ENCODE measurements around the gene CACNA1C.

The CACNA1C gene

DNA sequence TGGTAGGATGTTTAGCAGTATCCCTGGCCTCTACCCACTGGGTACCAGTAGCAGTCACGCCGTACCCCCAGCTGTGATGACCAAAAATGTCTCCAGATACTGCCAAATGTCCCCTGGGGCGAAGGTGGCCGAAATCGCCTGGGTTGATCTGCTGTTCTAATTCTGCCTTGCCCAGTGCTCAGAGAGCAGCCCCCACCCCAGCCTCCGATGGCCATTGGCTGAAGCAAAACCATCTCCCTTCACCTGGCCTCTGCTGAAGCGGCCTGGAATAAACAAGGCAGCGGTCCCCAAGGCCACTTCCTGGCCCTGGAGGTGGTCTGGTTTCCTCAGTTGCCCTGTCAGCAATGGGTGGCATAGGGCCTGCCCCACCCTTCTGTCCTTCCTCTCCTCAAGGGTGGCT lies 298.4 kb downstream of the CACNA1C start:
- DNase-seq: no peak

DNA sequence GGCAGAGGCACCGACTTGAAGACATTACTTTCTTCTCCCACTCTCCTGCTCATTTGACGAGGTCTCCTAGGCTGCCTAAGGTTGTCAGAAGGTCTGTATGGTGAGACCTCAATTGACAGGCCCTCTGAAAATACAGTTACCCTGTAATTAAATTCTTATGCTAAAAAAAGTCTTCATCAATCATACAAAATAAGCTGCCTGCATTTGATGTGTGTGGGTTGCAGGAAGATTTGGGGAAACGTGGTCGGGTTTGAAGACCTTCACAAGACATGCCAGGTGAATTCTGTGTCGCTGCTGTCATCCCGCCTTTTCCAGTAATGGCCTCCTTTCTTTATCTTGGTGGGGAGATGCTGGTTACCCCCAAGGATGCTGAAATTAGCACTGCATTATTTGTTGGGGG lies 299.4 kb downstream of the CACNA1C start:
- DNase-seq: no peak

DNA sequence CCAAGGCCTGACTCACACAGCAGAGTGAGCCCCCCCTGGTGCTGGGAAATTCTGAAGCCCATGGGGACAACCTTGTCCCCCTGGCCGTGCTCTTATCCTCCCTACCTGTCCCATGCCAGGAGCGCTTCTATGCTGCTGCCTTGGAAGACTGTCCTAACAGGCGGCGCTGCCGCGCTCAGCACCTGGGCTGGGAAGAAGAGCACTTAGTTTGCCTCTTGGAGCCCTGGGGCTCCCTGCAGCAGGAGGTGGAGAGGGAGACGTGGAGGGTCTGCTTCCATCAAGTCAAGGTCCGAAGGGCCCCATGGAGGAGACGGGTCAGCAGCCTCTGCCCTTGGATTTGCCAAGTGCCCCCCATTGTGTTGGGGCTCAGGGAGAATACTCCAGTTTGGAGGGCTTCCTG lies 300.5 kb downstream of the CACNA1C start:
- no peak for DNase-seq

DNA sequence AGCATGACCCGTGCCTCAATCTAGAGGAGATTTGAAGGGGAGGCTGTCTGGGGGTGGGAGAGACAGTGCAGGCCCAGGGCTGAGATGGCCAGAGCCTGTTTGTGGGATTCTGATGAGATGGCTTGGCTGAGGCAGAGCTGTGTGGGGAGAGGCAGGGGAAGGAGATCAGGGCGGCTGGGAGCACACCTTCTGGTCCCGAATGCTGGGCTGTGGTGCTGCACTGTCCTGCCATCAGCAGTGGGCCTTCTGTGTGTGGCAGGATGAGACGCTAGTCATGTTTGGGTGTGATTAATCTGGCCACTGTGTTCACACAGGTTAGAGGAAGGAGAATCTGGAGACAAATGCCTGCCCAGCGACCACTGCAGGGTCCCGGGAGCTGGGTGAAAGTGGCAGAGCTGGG lies 300.9 kb downstream of the CACNA1C start:
- DNase-seq: no peak

DNA sequence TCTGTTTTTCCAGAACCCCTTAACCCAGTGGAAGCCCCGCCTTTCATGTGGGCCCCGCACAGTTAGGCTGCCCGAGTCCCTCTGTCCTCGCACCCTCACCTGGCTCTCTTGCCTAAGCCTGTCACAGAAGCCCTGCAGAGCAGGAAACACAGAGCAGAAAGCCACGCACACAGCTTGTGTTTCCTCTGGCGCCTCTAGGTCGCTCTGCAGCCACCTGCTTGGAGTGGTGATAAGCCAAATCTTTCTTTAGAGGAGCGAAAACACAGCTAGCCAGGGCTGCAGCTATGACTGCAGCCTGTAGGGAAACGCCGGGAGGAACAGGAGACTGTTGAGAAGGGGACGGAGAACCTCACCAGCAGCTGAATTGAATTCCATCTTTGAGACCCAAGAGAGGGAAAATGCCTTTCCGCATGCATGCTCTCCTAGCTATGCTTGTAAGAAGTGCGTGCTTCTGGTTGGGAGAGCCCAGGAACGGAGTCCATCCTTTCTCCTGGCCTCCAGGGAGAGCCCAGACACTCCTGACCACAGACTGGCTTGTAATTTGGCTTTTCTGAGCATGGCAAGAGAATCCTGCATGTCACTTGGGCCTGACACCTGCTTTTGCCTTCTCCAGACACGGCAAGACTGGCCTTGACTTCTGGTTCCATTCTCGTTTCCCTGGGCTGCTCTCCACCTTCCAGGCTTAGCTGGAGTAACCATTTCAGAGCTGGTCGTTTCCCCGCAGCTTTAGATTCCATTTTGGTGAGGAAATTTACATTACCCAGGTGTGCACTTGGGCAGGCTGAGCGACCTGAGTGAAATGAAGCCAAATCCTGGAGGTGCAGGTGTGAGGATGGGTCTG lies 301.6 kb downstream of the CACNA1C start:
- no peak for DNase-seq

DNA sequence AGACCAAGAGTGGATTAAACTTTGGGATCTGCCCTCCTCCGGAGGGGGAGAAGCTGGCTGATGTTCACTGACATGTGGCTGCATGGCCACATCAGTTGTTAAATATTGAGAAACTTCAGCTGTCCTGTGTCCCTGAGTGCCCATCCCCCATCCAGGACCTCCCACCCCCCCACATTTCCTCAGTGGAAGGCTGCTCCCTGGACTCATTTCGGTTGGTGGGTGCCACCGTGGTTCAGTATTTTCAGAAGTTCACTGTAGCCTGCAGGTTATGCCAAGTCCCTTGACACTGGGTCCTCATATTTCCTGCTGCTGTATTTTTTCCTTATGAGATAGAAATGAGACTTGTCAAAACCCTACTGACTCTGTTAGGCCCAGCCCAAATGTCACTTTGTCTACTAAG lies 302.4 kb downstream of the CACNA1C start:
- DNase-seq: no peak

DNA sequence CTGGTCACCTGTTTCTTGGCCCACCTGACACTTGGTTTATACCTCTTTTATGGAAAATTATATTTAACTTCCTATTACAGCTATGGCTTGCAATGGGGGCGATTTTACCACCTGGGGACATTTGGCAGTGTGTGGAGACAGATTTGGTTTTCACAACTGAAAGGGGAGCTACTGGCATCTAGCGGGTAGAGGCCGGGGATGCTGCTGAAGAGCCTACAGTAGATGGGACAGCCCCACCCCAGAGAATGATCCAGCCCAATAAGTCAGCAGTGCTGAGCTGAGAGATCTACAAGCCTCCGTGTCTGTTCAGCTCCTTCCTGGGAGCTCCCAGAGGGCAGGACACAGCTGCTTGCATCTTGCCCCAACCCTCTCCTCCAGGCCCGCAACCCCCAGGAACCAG lies 302.8 kb downstream of the CACNA1C start:
- DNase-seq: no peak

DNA sequence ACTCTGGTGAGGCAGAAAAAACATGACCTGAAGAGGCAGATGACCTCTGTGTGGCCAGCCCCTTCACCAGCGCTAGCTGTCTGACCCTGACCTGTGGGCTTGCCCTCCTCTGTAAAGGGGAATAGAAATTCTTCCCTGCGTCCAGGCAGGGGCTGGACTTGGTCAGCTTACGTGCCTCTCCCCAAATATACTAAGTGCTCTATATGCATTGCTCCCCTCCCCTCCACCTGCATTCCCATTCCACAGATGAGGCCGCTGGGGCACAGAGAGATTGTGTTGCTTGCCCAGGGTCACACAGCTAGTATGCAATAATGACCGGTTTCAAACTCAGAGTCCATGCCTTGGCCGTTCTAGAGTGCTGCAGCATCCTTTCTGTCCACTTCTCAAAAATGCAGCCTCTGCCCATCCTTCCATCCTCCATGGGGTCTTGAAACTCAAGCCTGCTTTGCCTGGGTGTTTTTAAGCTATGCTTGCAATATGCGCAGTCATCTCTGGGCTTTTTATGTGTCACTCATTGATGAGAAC lies 303.9 kb downstream of the CACNA1C start:
- no peak for DNase-seq

DNA sequence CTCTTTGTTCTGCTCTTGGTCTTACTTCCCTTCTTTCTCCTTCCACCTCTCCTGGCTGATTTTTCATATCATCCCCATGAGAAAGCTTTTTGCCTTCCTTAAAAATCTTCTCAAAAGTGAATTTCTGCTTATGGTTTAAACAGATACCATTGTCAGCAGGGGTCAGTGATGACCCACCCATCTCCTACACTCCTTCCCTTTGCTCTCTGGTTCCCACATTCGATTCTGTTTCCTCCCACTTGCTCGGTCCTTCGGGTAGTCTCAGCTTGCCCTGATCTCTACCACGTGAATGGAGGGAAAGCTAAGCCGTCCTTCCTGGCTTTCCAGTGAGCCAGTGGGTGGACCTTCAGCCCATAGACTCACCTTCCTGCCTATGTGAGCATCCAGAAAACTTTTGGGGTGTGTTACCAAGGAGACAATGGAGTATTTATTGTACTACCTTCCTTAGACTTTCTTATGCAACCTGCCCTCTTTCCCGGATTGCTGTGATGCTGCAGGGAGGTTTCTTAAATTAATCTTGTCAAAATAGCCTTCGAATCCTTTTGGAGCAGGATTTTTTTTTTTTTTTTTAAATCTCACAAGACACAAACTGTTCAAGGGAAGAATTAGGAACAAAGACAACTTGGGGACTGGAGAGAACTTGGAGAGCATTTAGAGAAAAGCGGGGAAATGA lies 306.3 kb downstream of the CACNA1C start:
- DNase-seq: no peak

DNA sequence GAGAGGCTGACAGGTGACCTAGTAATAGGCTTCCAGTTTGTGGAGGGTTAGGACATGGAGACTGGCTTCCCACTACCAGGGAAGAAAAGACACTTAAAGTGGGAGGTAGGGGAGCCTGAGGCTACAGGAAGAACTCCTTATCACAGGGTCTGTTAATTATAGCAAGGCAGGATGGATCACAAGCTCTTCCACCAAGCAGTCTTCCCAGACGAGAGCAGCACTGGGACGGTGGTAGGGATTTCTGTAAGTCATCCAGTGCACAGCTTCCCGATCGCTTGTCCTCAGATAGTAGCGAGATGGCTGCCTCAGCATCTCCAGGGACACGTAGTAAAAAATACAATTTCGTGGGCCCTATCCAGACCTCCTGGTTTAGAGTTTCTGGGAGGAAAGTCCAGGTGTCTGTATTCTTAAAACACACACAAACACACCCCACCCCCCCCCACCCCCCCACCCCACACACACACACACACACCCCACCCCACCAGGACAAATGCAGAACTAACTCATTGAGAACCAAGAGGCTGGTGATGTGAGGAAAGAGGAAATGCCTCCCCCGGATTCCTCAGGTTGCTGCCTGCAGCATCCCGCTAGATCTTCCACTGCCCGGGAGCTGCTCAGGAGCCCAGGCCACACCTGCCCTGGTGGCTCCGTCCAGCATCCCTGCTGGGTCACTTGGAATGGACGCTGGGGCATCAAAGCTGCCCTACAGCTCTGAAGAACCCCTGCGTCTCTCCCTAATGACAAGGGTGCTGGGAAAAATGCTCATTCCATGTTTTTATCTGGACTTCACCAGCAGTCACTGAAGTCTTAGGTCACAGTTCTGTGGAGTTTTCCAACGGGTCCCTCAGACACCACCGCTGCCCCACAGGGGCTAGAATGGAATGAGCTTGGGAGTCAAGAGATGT lies 307.2 kb downstream of the CACNA1C start:
- DNase-seq: no peak

DNA sequence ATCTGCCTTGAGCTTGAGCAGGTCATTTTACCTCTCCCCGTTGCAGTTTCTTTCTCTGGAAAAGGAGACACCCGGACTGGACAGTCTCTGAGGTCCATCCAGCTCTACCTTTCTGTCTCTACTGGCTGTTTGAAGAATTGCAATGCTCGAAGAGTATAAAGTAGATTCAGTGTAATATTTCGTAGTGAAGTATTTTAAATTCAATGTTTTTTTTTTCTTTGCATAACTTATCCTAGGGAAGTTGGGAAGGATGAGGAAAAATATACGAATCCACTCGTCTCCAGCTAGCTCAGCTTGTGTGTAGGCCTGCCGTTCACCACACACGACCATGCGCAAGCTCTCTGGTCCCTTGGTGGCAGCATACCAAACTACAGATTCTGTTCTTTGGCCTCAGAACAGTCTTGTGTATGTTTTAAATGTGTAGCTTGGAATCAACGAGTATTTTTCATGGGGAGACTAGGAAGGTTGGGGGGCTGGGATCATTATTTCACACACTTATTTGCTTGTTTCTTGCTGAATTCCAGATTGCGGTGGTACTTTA lies 307.9 kb downstream of the CACNA1C start:
- DNase-seq: no peak

DNA sequence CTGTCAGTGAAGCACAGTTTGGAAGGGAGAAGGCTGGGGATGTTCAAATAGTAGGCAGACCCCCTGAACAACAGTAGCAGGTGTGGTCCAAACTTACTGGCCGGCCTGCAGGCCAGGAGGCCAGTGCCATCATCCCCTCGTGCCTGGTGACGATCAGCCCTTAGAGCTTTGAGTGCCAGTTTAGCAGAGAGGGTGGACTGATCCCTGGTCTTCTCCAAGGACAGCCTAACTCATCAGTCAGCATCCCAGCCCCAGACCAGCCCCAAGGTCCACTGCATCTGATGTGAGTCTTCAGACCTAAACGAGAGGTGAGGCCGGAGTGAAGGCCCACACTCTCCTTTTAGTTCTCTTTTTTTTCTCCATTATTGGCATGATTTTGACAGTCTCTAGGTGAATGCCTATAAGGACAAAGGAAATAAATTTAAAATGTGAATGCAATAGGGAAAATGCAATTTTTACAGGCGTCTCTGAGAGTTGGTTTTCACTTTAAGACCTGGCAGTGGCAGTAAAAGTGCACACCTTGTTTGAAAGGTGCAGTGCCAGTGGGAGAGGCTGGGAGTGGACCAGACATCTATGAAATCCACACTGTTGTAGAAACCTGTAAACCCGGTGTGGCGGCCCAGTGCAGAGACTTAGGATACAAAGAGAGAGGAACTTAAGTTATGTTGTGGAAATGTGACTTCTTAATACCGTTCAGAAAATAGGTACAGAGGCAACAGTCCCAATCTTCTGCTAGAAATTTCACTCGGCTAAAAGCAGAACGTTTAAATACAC lies 311.2 kb downstream of the CACNA1C start:
- DNase-seq: no peak

DNA sequence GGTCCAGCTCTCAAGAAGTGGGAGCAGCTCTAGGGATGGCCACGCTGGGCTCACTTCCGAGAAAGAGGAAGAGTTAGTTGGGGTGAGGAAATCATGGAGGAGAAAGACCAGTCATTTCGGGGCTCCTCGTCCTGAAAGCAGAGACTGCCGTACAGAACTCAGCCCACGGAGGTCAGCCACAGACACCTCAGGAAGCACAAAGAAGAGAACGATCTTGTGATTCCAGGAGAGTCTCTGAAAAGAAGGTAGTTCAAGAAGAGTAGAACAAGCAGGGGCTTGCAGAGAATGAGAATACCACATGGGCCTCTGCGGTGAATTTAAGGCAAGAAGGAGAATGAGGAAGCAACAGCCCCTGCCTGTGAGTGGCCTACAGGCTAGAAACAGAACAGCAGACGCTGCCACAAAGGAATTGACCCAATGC lies 311.9 kb downstream of the CACNA1C start:
- no peak for DNase-seq

DNA sequence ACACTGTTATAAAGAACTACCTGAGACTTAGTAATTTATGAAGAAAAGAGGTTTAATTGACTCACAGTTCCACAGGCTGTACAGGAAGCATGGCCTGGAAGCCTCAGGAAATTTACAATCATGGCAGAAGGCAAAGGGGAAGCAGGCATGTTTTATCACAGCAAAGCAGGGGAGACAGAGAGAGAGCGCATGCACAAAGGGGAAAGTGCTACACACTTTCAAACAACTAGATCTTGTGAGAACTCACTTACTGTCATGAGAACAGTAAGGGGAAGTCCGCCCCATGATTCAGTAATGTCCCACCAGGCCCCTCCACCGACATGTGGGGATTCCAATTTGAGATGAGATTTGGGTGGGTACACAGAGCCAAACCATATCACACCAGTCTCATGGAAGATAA lies 313.9 kb downstream of the CACNA1C start:
- no peak for DNase-seq

DNA sequence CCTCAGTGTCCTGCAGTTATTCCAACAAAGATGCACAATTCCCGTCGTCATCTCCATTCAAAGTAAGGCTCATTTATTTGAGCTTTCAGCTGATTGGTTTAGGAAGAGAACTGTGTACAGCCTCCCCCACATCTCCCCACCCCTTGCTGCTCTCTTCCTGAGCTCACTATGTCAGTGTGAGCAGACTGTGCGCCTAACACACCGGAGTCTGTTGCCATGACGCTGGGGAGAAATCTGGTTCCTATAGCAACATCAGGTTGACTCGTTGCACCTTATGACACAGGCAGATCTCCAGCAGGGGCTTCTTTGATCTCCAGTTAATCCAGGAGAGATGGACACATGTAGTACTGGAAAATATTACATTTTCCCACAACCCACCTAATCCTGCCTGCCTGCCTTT lies 319.4 kb downstream of the CACNA1C start:
- DNase-seq: no peak

DNA sequence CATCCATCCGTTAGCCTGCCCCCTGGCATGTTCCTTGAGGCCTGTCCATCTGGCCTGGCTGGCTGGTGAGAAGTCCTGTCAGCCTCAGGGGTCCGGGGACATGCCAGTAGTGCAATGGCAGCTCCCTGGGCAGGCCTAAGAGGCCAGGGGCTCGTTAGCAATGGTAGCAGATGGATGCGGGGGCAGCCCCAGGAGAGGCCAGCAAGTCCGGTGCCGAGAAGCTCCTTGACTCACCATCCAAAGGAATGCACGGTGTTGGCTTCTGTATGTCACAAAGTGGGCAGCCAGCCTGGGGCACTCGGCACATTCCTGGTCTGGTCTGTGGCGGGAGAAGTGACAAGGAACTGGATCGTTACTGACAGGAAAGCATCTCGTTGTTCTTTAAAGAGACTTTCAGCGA lies 319.9 kb downstream of the CACNA1C start:
- no peak for DNase-seq

DNA sequence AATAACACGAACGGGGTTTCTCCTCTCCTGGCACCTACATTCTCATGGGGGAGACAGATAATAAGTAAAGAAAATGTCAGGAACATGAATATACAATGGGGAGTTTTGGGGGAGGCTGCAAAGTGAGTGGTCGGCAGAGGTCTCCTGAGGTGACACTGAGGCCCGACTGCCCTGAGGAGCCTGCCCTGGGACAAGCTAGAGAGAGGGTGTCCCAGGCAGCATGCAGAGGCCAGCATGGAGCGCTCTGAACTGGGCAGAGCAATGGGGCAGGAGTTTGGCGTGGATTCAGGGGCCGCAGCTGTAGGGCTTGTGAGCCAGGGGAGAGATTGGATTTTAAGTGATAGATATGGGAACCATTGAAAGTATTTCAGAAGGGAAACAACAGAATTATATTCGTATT lies 320.5 kb downstream of the CACNA1C start:
- no peak for DNase-seq

DNA sequence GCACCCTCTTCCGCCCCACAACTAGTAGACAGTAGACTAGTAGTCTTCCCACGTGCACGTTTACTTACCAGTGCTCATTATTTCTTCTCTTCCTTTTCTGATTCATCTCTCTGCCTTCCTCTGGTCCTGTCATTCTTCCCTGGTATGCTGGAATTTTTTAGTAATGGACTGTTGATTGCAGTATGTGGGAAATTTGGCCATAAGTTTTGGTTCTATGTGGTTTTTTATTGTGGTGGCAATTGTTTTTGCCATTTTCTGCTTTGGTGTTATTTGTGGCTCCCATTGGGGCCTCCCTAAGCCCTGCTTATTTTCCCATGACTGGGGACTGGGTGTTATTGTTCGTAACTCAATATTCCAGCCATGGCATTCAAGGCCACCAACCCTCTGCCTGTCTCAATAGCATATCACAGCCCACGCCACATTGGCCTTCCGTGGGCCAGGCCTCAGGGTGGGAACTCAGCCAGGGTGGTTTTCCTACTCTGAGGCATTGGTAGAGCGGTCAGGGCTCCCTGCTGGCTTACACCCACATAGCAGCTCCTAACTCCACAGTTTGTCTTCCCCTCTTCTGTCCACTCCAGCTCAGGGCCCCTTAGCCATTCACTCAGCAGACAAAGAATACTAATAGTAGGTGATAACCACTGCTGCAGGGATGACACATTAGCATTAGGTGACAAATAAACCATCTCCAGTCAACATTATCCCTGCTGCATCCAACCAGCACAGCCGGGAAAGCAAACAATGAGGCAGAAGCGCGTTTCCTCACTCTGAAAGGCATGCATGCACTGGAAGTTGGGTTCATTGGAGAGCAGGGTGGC lies 321.5 kb downstream of the CACNA1C start:
- no peak for DNase-seq

DNA sequence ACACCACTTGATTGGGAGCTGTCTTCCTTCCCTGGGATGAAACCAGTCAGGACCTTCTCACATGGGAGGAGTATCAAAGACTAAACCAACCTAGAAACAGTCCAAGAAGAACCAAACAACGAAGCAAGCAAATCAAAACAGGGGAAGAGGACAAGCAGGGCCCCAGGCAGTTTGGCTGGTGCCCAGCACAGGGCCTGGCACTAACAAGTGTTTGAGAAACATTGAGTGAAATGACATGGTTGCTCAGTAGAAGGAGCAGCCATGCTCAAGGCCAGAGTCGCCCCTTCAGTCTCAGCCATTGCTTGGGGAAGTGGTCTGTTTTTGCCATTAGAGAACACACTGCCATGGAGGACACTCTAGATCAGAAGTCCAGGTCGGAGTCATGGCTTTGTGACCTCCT lies 323.1 kb downstream of the CACNA1C start:
- DNase-seq: no peak

DNA sequence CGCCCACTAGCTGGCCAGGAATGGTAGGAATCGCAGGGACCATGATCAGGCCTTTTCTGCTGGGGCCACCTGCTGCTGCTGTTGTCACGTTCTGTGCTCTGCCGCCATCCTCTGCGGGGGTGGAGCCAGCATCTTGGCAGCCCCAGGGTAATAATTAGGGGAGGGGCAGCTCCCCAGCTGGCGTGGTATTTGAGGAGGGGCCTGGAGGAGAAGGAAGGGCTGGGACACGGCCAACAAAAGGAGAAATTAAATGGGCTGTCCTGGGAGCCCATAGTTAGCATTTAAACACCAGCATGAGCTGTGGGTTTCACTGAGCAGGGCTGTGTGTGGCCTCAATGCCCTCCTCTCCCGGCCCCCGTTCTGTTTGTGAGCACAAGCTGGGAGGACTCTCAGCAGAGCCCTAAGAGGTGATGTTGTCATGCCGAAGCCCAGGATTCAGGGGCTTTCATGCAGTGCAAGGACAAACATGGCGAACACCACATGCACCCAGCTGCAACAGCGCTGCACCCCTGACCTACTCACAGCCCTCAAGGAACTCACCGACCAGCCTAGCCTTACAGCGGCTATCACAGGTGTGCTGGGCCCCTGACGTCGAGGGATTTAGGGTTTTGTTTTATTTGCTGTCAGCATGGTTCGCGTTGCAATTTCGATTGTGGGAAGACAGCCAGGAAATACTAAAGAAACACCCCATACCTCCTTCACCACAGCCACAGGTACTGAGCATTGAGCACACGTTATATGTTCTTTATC lies 324.3 kb downstream of the CACNA1C start:
- DNase-seq: no peak
